Neural progenitor cell (in vitro differentiated cells): Measurements from ENCODE around the gene KRT7.

Experiments
- CTCF ChIP-seq: fragments of 200-600 bp; sonication (generic); IDR thresholded peaks from 2 replicates; pipeline ENCODE4 v1.5.1; 2017; ENCODE audit warnings: antibody characterized with exemption, mild to moderate bottlenecking
- EZH2phosphoT487 ChIP-seq: fragments of 200-600 bp; sonication (generic); IDR thresholded peaks from 2 replicates; pipeline ENCODE4 v1.6.1; 2017; ENCODE audit warnings: antibody characterized with exemption

- TF ChIP-seq CTCF (no peak), EZH2phosphoT487 (no peak)
Measured at GRCh38 chr12:52207106-52207505, 25.9 kb upstream of the KRT7 start.
